Suprapubic skin (tissue), 3 donors: Measurements from ENCODE around the gene COBLL1.

Source experiments
- POLR2A ChIP-seq, 2 donors: fragments of 450-650 bp; IDR thresholded peaks; one replicate each; pipeline ENCODE4 v1.6.1; 2017; ENCODE audit warnings: antibody characterized with exemption in 2 of 2, mild to moderate bottlenecking in 2 of 2, moderate library complexity in 2 of 2
- TF ChIP-seq, protein P1 (sequence below), 2 donors: fragments of 200-600 bp in 1 of 2; fragments of 450-650 bp in 1 of 2; sonication (generic) in 1 of 2; IDR thresholded peaks; one replicate each; pipeline ENCODE4 v1.5.1; 2016 to 2019; ENCODE audit warnings: antibody characterized with exemption in 2 of 2, mild to moderate bottlenecking in 1 of 2, moderate library complexity in 1 of 2

DNA sequence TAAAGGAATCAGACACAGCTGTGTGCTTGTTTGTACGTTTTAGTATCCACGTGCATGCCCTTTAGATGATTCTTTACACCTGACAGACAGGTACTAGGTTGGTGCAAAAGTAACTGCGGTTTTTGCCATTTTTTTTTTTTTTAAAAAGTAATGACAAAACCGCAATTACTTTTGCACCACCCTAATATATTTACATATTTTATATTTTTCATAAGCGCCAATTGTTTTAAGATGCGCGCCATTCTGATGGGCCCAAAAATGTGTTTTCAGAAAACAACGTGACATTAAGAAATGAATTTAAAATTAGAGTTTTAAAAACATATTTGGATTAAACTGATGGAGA, 972 bp upstream of the COBLL1 start:
- TF ChIP-seq, protein P1, sequence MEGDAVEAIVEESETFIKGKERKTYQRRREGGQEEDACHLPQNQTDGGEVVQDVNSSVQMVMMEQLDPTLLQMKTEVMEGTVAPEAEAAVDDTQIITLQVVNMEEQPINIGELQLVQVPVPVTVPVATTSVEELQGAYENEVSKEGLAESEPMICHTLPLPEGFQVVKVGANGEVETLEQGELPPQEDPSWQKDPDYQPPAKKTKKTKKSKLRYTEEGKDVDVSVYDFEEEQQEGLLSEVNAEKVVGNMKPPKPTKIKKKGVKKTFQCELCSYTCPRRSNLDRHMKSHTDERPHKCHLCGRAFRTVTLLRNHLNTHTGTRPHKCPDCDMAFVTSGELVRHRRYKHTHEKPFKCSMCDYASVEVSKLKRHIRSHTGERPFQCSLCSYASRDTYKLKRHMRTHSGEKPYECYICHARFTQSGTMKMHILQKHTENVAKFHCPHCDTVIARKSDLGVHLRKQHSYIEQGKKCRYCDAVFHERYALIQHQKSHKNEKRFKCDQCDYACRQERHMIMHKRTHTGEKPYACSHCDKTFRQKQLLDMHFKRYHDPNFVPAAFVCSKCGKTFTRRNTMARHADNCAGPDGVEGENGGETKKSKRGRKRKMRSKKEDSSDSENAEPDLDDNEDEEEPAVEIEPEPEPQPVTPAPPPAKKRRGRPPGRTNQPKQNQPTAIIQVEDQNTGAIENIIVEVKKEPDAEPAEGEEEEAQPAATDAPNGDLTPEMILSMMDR (IDR thresholded peaks at IDR 0.05) = no peak
- no peak for TF ChIP-seq POLR2A (IDR thresholded peaks at IDR 0.05)
